ENCODE measurements around the gene BCCIP. TPM values are rescaled to one million over a fixed set of nuclear protein-coding genes. Genes with fewer than 3 reads are reported as not detected.
A peak's percentile ranks its signal among the peaks of the same experiment; 100 is the strongest.

The BCCIP gene
- total RNA-seq, 1 donor from 2014 or later, result 56.1 TPM

GRCh38 chr10:125795128-125795527 is 28.2 kb upstream of the BCCIP start:
- no peaks in the 10 kb centered on the region for H3K27me3 ChIP-seq (ENCODE audit: control insufficient read depth, insufficient read depth, low read length)
- FAIRE-seq (no peak), DNase-seq (ENCODE audit: low read depth) (no peak)
- no peak overlapping the region for H3K4me3 ChIP-seq (ENCODE audit: low read depth, low read length)
- no peak for TF ChIP-seq CTCF (IDR thresholded peaks at IDR 0.05; ENCODE audit: insufficient read depth, low read length, severe bottlenecking)
- peaks cover 6% of the 10 kb centered on the region for H3K36me3 ChIP-seq (ENCODE audit: control insufficient read depth, insufficient read depth, low read length)

- DNase-seq (ENCODE audit: low read depth) (no peak), FAIRE-seq (no peak)
- no peaks in the 10 kb centered on the region for H3K27me3 ChIP-seq (ENCODE audit: control insufficient read depth, insufficient read depth, low read length)
- TF ChIP-seq CTCF (IDR thresholded peaks at IDR 0.05; ENCODE audit: insufficient read depth, low read length, severe bottlenecking), result no peak
- H3K36me3 ChIP-seq (ENCODE audit: control insufficient read depth, insufficient read depth, low read length), result peaks cover 6% of the 10 kb centered on the region
- H3K4me3 ChIP-seq (ENCODE audit: low read depth, low read length), result no peak overlapping the region
Measured at GRCh38 chr10:125795637-125796190, 27.6 kb upstream of the BCCIP start.

- DNase-seq (ENCODE audit: low read depth) (no peak), FAIRE-seq (peak; percentile 62)
- Histone ChIP-seq H3K4me3 (ENCODE audit: low read depth, low read length) (no peak overlapping the region), H3K36me3 (ENCODE audit: control insufficient read depth, insufficient read depth, low read length) (peaks cover 3% of the 10 kb centered on the region), H3K27me3 (ENCODE audit: control insufficient read depth, insufficient read depth, low read length) (no peaks in the 10 kb centered on the region)
- TF ChIP-seq CTCF (IDR thresholded peaks at IDR 0.05; ENCODE audit: insufficient read depth, low read length, severe bottlenecking), result no peak
Measured at GRCh38 chr10:125797424-125797823, 25.9 kb upstream of the BCCIP start.

GRCh38 chr10:125797994-125798662 is 25.2 kb upstream of the BCCIP start:
- Histone ChIP-seq H3K4me3 (ENCODE audit: low read depth, low read length) (no peak overlapping the region), H3K27me3 (ENCODE audit: control insufficient read depth, insufficient read depth, low read length) (no peaks in the 10 kb centered on the region), H3K36me3 (ENCODE audit: control insufficient read depth, insufficient read depth, low read length) (peaks cover 6% of the 10 kb centered on the region)
- no peak for DNase-seq (ENCODE audit: low read depth)
- TF ChIP-seq CTCF (IDR thresholded peaks at IDR 0.05; ENCODE audit: insufficient read depth, low read length, severe bottlenecking), result no peak
- no peak for FAIRE-seq

GRCh38 chr10:125799451-125800182 is 23.7 kb upstream of the BCCIP start:
- FAIRE-seq (no peak), DNase-seq (ENCODE audit: low read depth) (no peak)
- TF ChIP-seq CTCF (IDR thresholded peaks at IDR 0.05; ENCODE audit: insufficient read depth, low read length, severe bottlenecking), result no peak
- H3K36me3 ChIP-seq (ENCODE audit: control insufficient read depth, insufficient read depth, low read length), result peaks cover 3% of the 10 kb centered on the region
- no peaks in the 10 kb centered on the region for H3K27me3 ChIP-seq (ENCODE audit: control insufficient read depth, insufficient read depth, low read length)
- H3K4me3 ChIP-seq (ENCODE audit: low read depth, low read length), result no peak overlapping the region

All from bronchial epithelial cell (primary cell).